ENCODE results near the gene PLXND1. TPM values are rescaled to one million over a fixed set of nuclear protein-coding genes. Genes with fewer than 3 reads are reported as not detected.

PLXND1 gene
- total RNA-seq, 2 donors from 2014 or later = 73.1 to 83.2 TPM

DNA sequence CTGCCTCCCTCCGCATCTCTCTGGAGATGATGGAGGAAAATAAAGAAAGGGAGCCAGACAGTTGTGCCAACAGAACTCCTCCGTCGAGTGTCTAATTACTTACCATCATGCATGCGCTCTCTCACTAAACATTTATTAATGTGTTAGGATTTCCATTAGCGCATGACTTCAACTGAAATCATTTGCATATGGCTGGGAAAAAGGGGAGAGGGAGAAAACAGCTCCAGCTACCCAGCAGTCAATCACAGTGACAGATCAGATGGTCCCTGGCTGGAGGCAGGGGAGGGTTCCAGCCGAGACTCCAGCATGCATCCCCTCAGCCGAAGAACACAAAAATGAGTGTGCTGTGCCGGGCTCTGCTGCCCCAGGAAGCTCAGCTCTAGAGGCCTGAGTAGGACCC lies 84.9 kb downstream of the PLXND1 start:
- 63 to 79% methylated on average over 6 to 8 of the region's 8 CpGs for WGBS, 2 experiments (ENCODE audit: insufficient coverage in 1 of 2, insufficient read length in 1 of 2)
- Histone ChIP-seq H3K27ac (ENCODE audit: low read depth, low read length) (peak overlapping the region; percentile 57), H3K27me3 (ENCODE audit: control insufficient read depth, insufficient read depth, low read length, poor library complexity, severe bottlenecking) (no peaks in the 10 kb centered on the region), H3K4me3 (ENCODE audit: low read length) (no peak overlapping the region), H3K9ac (ENCODE audit: extremely low read depth, low read length, poor library complexity, severe bottlenecking) (no peak overlapping the region), H3K36me3 (ENCODE audit: control insufficient read depth, insufficient read depth, low read length) (no peaks in the 10 kb centered on the region), H3K4me1 (ENCODE audit: control insufficient read depth, insufficient read depth, low read length) (no peaks in the 10 kb centered on the region), H3K9me3 (ENCODE audit: control insufficient read depth, low read length) (no peaks in the 10 kb centered on the region)
- Mint-ChIP-seq H3K9me3 (no peaks in the 10 kb centered on the region), H3K4me3 (no peak overlapping the region), H3K36me3 (ENCODE audit: low read depth) (peaks cover 9% of the 10 kb centered on the region), H3K27ac (no peak overlapping the region), H3K27me3 (ENCODE audit: insufficient read depth) (no peaks in the 10 kb centered on the region), H3K4me1 (peaks cover 7% of the 10 kb centered on the region)
- TF ChIP-seq, protein P1, sequence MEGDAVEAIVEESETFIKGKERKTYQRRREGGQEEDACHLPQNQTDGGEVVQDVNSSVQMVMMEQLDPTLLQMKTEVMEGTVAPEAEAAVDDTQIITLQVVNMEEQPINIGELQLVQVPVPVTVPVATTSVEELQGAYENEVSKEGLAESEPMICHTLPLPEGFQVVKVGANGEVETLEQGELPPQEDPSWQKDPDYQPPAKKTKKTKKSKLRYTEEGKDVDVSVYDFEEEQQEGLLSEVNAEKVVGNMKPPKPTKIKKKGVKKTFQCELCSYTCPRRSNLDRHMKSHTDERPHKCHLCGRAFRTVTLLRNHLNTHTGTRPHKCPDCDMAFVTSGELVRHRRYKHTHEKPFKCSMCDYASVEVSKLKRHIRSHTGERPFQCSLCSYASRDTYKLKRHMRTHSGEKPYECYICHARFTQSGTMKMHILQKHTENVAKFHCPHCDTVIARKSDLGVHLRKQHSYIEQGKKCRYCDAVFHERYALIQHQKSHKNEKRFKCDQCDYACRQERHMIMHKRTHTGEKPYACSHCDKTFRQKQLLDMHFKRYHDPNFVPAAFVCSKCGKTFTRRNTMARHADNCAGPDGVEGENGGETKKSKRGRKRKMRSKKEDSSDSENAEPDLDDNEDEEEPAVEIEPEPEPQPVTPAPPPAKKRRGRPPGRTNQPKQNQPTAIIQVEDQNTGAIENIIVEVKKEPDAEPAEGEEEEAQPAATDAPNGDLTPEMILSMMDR (conservative IDR thresholded peaks at IDR 0.05) = no peak
- DNase-seq = no peak

DNA sequence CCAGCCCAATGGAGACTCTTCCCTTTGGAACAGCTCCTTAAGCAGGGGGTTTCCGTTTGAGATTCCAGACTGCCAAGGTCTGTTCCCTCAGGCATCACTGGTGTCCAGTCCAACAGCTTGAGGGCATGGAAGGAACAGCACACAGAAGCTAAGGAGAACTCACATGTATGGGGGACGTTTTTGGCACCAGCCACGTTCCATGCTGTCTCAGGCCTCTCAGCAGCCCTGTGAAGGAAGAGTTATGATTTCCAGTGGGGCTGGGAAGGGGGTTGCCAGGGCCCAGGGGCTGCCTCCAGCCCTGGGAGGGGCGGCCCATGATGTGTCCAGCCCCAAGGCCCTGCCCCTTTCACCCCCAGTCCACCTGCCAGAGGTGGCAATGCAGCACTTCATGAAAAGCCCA lies 85.5 kb downstream of the PLXND1 start:
- no peak overlapping the region for H3K4me3 Mint-ChIP-seq
- no peaks in the 10 kb centered on the region for H3K27me3 ChIP-seq (ENCODE audit: control insufficient read depth, insufficient read depth, low read length, poor library complexity, severe bottlenecking)
- no peak overlapping the region for H3K9ac ChIP-seq (ENCODE audit: extremely low read depth, low read length, poor library complexity, severe bottlenecking)
- peaks cover 2% of the 10 kb centered on the region for H3K4me1 Mint-ChIP-seq
- H3K27ac ChIP-seq (ENCODE audit: low read depth, low read length) = peak overlapping the region; percentile 53
- H3K9me3 Mint-ChIP-seq = no peaks in the 10 kb centered on the region
- H3K4me1 ChIP-seq (ENCODE audit: control insufficient read depth, insufficient read depth, low read length) = no peaks in the 10 kb centered on the region
- DNase-seq = no peak
- H3K9me3 ChIP-seq (ENCODE audit: control insufficient read depth, low read length) = no peaks in the 10 kb centered on the region
- no peak overlapping the region for H3K4me3 ChIP-seq (ENCODE audit: low read length)
- peaks cover 4% of the 10 kb centered on the region for H3K36me3 ChIP-seq (ENCODE audit: control insufficient read depth, insufficient read depth, low read length)
- H3K27me3 Mint-ChIP-seq (ENCODE audit: insufficient read depth) = no peaks in the 10 kb centered on the region
- 78 to 87% methylated on average over 3 to 4 of the region's 4 CpGs for WGBS, 2 experiments (ENCODE audit: insufficient coverage in 1 of 2, insufficient read length in 1 of 2)
- TF ChIP-seq, protein P1 (conservative IDR thresholded peaks at IDR 0.05) = no peak
- no peak overlapping the region for H3K27ac Mint-ChIP-seq
- peaks cover 15% of the 10 kb centered on the region for H3K36me3 Mint-ChIP-seq (ENCODE audit: low read depth)

GRCh38 chr3:129519896-129520715 lies 86.4 kb downstream of the PLXND1 start:
- Mint-ChIP-seq H3K27me3 (ENCODE audit: insufficient read depth) (no peaks in the 10 kb centered on the region), H3K4me3 (no peak overlapping the region), H3K9me3 (no peaks in the 10 kb centered on the region), H3K27ac (no peak overlapping the region), H3K36me3 (ENCODE audit: low read depth) (peaks cover 17% of the 10 kb centered on the region), H3K4me1 (peaks cover 2% of the 10 kb centered on the region)
- no peak overlapping the region for H3K27ac ChIP-seq (ENCODE audit: low read depth, low read length)
- TF ChIP-seq, protein P1 (conservative IDR thresholded peaks at IDR 0.05) = no peak
- no peaks in the 10 kb centered on the region for H3K27me3 ChIP-seq (ENCODE audit: control insufficient read depth, insufficient read depth, low read length, poor library complexity, severe bottlenecking)
- H3K9me3 ChIP-seq (ENCODE audit: control insufficient read depth, low read length) = no peaks in the 10 kb centered on the region
- DNase-seq = no peak
- WGBS, 2 experiments (ENCODE audit: insufficient coverage in 1 of 2, insufficient read length in 1 of 2) = 93 to 94% methylated on average over 12 to 15 of the region's 15 CpGs
- H3K36me3 ChIP-seq (ENCODE audit: control insufficient read depth, insufficient read depth, low read length) = peaks cover 4% of the 10 kb centered on the region
- no peak overlapping the region for H3K4me3 ChIP-seq (ENCODE audit: low read length)
- no peaks in the 10 kb centered on the region for H3K4me1 ChIP-seq (ENCODE audit: control insufficient read depth, insufficient read depth, low read length)
- no peak overlapping the region for H3K9ac ChIP-seq (ENCODE audit: extremely low read depth, low read length, poor library complexity, severe bottlenecking)
